Stimulated activated CD4-positive, alpha-beta T cell treated with anti-CD3 and anti-CD28 coated beads, TNF-alpha, amount 100 ng/mL, for 48 hours (primary cell): ENCODE data around the gene PRKCQ.
"Not testable (repeated sequence)": the region's sequence is repeated elsewhere in the genome, so short reads cannot be mapped to it uniquely, and the experiment has no call there.

Source experiments
- DNase-seq, 3 donors: peaks; one replicate each; pipeline ENCODE4 v3.0.0-alpha.2; 2020; ENCODE audit warnings: low read depth in 3 of 3

The PRKCQ gene

GRCh38 chr10:6492896-6493295 is 87.2 kb downstream of the PRKCQ start:
- no peak for DNase-seq

GRCh38 chr10:6491841-6492609 is 88.1 kb downstream of the PRKCQ start:
- DNase-seq = no peak

GRCh38 chr10:6490614-6491013 is 89.5 kb downstream of the PRKCQ start:
- DNase-seq = no peak

GRCh38 chr10:6487920-6488319 is 92.2 kb downstream of the PRKCQ start:
- DNase-seq = no peak

GRCh38 chr10:6486309-6486708 is 93.8 kb downstream of the PRKCQ start:
- DNase-seq = no peak

- DNase-seq = no peak
Observed at GRCh38 chr10:6482737-6483357, 97.2 kb downstream of the PRKCQ start.

GRCh38 chr10:6478722-6479121 is 101.4 kb downstream of the PRKCQ start:
- no peak for DNase-seq

- no peak for DNase-seq
Observed at GRCh38 chr10:6476989-6477388, 103.1 kb downstream of the PRKCQ start.

GRCh38 chr10:6474871-6475270 is 105.2 kb downstream of the PRKCQ start:
- no peak for DNase-seq

- DNase-seq = no peak
Observed at GRCh38 chr10:6473901-6474370, 106.1 kb downstream of the PRKCQ start.

- DNase-seq = peak in 2 of 3 donors; percentile 21 to 31
Observed at GRCh38 chr10:6473430-6473829, 106.6 kb downstream of the PRKCQ start.

GRCh38 chr10:6472710-6473005 is 107.4 kb downstream of the PRKCQ start:
- DNase-seq = not testable (repeated sequence)

GRCh38 chr10:6470894-6471618 is 109.0 kb downstream of the PRKCQ start:
- DNase-seq = no peak

GRCh38 chr10:6469661-6470060 is 110.4 kb downstream of the PRKCQ start:
- no peak for DNase-seq

- DNase-seq = peak in 2 of 3 donors; percentile 7 to 21
Observed at GRCh38 chr10:6465854-6466601, 114.0 kb downstream of the PRKCQ start.

GRCh38 chr10:6465437-6465836 is 114.6 kb downstream of the PRKCQ start:
- no peak for DNase-seq

- no peak for DNase-seq
Observed at GRCh38 chr10:6464862-6465430, 115.1 kb downstream of the PRKCQ start.

GRCh38 chr10:6463366-6463765 is 116.7 kb downstream of the PRKCQ start:
- DNase-seq = no peak

- DNase-seq = no peak
Observed at GRCh38 chr10:6461961-6462360, 118.1 kb downstream of the PRKCQ start.

- no peak for DNase-seq
Observed at GRCh38 chr10:6460861-6461409, 119.1 kb downstream of the PRKCQ start.

GRCh38 chr10:6458814-6459213 is 121.3 kb downstream of the PRKCQ start:
- DNase-seq = no peak
